HTR-8/SVneo (cell line): ENCODE data around the gene ZNF24.

Source experiments
- DNase-seq: peaks from one replicate; pipeline ENCODE4 v3.0.0; 2011; ENCODE audit warnings: low spot score, mixed read lengths; ENCODE audit not compliant: insufficient read length
- FAIRE-seq: peaks from 2 replicates; lab custom pipeline; 2011; peaks lifted over from hg19 to GRCh38; lab: Jason Lieb, UNC

ZNF24 gene

DNA sequence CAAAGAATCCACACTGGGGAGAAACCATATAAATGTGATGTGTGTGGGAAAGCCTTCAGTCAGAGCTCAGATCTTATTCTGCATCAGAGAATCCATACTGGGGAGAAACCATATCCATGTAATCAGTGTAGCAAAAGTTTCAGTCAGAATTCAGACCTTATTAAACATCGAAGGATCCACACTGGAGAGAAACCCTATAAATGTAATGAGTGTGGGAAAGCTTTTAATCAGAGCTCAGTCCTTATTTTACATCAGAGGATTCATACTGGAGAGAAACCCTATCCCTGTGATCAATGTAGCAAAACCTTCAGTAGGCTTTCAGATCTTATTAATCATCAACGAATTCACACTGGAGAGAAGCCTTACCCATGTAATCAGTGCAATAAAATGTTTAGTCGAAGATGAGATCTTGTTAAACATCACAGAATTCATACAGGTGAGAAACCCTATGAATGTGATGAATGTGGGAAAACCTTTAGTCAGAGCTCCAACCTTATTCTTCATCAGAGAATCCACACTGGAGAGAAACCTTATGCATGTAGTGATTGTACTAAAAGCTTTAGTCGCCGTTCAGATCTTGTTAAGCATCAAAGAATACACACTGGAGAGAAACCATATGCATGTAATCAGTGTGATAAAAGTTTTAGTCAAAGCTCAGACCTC is 37.5 kb downstream of the ZNF24 start:
- FAIRE-seq = no peak
- DNase-seq = no peak

GRCh38 chr18:35303610-35304009 is 40.6 kb downstream of the ZNF24 start:
- FAIRE-seq (no peak), DNase-seq (no peak)

GRCh38 chr18:35296060-35296459 is 48.2 kb downstream of the ZNF24 start:
- FAIRE-seq (no peak), DNase-seq (no peak)

DNA sequence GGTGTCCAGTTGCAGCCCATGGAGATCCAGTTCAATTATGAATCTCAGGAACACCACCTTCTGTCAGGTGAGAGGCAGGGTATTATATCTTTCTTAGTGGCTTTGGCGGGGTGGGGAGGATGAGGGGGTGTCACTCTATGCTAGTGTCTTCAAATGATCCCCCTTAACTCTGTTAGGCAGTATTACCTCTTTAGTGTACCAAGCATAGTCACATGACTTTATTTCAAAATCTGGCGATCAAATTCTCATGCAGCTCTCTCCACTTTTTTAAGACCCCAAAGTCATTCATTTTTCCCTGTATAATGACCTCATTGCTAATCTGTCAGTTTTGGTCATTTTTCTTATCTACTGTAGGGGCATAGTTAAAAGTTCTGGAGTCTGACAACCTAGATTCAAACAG is 53.1 kb downstream of the ZNF24 start:
- DNase-seq = no peak
- FAIRE-seq = no peak

DNA sequence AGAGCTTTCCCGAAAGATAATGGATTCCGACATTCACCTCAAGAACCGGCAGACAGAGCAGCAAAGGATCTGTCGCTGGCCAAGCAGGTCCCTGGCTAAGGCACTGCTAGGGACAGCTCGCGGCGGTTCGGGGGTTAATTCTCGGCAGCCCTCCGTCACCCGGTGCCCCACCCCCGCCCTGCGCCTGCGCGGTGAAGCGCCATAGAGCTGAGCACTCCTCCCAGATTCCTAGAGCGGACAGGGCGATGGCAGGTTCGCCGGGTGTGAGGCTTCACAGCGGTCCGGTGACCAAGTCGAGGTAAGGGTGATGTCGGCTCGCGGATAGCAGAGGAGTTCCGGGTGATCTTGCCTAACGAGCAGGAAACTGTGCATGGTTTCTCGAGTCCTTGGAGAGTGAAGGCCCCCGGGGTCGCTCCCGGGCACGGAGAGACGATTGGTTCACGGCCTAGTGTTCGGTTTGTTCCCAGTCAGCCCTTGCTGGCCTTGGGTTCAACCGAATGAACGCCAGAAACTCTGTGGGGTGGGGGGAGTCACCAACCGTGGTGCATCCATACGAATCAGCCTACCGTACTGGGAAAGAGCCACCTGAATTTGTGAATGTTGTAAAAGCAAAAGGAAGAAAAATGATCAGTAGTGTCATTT is 54.0 kb downstream of the ZNF24 start, which contains the start of gene ZSCAN30:
Gene ZSCAN30, minus strand, starts transcription at position 136 of the 642 bp plus-strand sequence. CDS start 25,877 bp downstream, outside the sequence.
- DNase-seq (peak; percentile 72), FAIRE-seq (no peak)

- DNase-seq (peak; percentile 1), FAIRE-seq (no peak)
These were observed 54.5 kb downstream of the ZNF24 start for GRCh38 chr18:35289727-35290093.

DNA sequence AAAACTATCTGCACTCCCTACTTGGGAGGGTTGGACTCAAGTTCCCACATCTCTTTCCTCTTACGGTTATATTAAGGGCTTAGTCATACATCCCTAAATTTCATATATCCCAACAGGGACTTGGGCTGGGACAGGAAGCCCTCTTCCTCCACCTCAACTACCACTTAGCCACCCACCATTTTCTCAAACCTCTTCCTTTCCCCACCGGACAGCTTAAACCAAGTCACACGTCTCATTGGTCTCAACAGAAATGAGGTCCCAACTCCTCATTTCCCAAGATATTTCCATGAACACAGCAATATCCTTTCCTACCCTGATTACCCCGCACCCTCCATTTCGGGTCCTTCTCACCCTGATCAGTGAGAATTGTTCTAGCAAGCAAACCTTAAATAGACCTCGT is 54.9 kb downstream of the ZNF24 start:
- FAIRE-seq = no peak
- no peak for DNase-seq

DNA sequence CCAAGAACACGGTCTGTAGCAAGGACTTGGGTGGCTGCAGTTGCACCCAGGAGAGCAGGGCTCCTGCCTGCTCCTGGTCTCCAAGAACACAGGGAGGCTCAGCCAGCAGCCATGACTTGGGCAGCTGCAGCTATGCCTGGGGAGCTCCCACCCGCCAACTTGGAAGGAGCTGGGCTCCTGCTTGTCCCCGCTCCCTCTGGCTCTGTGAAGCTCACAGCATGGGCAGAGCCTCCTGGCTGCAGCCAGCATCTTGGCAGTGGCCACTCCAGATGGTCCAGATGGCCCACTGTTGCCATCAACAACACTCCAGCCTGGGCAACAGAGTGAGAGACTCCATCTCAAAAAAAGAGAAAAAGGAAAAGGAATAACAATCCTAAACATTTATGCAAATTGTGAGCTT is 59.4 kb downstream of the ZNF24 start:
- DNase-seq = no peak
- FAIRE-seq = no peak

DNA sequence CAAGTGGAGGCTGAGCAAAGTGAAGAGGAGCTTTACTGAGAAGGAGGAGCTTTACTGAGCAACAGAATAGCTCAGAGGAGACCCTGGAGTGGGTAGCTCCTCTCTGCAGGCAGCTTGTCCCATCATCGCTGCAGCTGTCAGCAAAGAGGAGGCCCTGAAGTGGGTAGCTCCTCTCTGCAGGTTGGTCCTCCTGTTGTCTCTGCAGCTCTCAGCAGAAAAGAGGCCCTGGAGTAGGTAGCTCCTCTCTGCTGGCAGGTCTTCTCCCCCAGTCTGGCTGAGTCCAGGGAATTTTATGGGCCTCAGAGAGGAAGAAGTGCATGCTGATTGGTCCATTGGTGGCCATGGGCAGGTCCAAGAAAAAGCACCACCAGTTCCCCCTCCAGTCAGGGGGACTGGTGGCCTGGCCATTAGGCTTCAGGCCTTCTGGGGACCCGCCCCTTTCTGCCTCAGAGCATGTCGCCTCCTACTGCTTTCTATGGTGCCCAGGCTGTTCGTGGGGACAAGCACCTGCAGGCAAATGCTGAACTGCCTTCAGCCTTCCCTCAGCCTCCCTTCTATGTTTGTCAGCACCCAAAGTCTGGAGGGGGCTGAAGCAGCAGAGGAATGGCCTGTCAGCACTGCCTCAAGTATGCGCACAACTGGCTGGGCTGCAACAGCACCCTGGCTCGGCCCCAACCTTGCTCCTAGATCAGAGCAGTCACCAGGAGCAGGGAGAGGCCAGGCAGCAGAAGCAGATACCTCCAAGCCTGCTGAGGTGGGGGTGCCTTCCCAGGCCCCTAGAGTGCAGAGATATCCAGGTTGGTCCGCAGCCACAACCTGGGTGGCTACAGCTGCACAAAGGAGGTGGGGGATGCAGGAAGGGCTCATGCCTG is 60.1 kb downstream of the ZNF24 start:
- no peak for FAIRE-seq
- no peak for DNase-seq

DNA sequence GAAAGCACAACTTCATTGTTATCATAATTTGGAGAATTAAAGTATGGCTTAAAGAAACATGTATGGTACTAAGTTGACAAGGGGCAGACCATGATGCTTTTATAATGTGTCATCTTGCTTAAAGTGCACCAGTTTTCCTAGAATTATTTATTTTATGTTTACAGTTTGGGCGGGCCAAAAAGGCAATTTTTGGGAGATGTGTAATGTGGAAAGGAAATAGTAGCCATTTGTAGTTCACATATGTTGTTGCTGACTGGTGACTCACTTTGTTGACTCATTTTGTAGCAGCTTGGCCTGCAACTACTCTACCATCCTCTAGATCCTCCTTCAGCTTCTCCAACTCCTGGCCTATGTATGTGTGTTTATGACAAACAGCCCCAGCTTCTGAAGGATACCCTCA is 61.9 kb downstream of the ZNF24 start:
- DNase-seq (peak; percentile 3), FAIRE-seq (no peak)
